Measurements from ENCODE around the gene GPR146. TPM values are rescaled to one million over a fixed set of nuclear protein-coding genes. Genes with fewer than 3 reads are reported as not detected.

The GPR146 gene
- total and polyA plus RNA-seq, 2 of the 13 experiments (the other 11 are each of a cell fraction or from before 2014, with no cell fraction given) = 2.0 to 15.9 TPM

MicroRNA genes within 50 kb of the gene (microRNA counts, 767-probe panel; counts per million panel counts)
- microRNA hsa-miR-339-3p (not detected), microRNA hsa-miR-339-5p (not detected)

Small RNAs within 50 kb of the gene (microRNA-seq; reads per million reads assigned to microRNA genes)
- gene MIR339 = 986 reads per million, percentile 89 among the genes with 10 or more reads in this experiment

Small RNAs within 50 kb of the gene (small RNA-seq; reads per million reads assigned to genes)
- gene MIR339 (ENCODE audit: insufficient read depth in 2 of 3, insufficient read length in 3 of 3, low read depth in 2 of 3, low replicate concordance in 1 of 3) = 4.0 to 257 (median 36.4) reads per million in 3 experiments

Other genes starting within 250 kb of the GPR146 start
- 23.2 and 47.0 TPM in 2 replicates for gene SUN1, start 212.1 kb upstream of the GPR146 start, total RNA-seq (2016; rRNA removed; fragmentation: Illumina TruSeq; extraction: Trizol)
- 126 and 140 TPM in 2 replicates for gene SUN1, start 212.1 kb upstream of the GPR146 start, polyA plus RNA-seq (2011; rRNA removed)
- 28.2 and 31.6 TPM in 2 replicates for gene GET4, start 168.0 kb upstream of the GPR146 start, total RNA-seq (2016; rRNA removed; fragmentation: Illumina TruSeq; extraction: Trizol)
- gene GET4, start 168.0 kb upstream of the GPR146 start, polyA plus RNA-seq (2011; rRNA removed) = 35.2 and 44.4 TPM in 2 replicates
- 18.3 and 24.6 TPM in 2 replicates for gene ADAP1, start 89.9 kb upstream of the GPR146 start, total RNA-seq (2016; rRNA removed; fragmentation: Illumina TruSeq; extraction: Trizol)
- gene ADAP1, start 89.9 kb upstream of the GPR146 start, polyA plus RNA-seq (2011; rRNA removed) = 10.5 and 15.0 TPM in 2 replicates
- gene COX19, start 69.0 kb upstream of the GPR146 start, total RNA-seq (2016; rRNA removed; fragmentation: Illumina TruSeq; extraction: Trizol) = 6.5 and 11.5 TPM in 2 replicates
- gene COX19, start 69.0 kb upstream of the GPR146 start, polyA plus RNA-seq (2011; rRNA removed) = 21.0 and 21.7 TPM in 2 replicates
- gene CYP2W1, start 61.4 kb upstream of the GPR146 start, total RNA-seq (2016; rRNA removed; fragmentation: Illumina TruSeq; extraction: Trizol) = 11.7 and 31.7 TPM in 2 replicates
- 19.5 and 32.7 TPM in 2 replicates for gene CYP2W1, start 61.4 kb upstream of the GPR146 start, polyA plus RNA-seq (2011; rRNA removed)
- gene GPER1, start 43.6 kb downstream of the GPR146 start, total RNA-seq (2016; rRNA removed; fragmentation: Illumina TruSeq; extraction: Trizol) = 15.2 and 19.7 TPM in 2 replicates
- gene GPER1, start 43.6 kb downstream of the GPR146 start, polyA plus RNA-seq (2011; rRNA removed) = 12.7 and 16.4 TPM in 2 replicates
- 140 and 171 TPM in 2 replicates for gene ZFAND2A, start 115.7 kb downstream of the GPR146 start, total RNA-seq (2016; rRNA removed; fragmentation: Illumina TruSeq; extraction: Trizol)
- 153 and 155 TPM in 2 replicates for gene ZFAND2A, start 115.7 kb downstream of the GPR146 start, polyA plus RNA-seq (2011; rRNA removed)
- not detected in 2 replicates for gene UNCX, start 188.3 kb downstream of the GPR146 start, total RNA-seq (2016; rRNA removed; fragmentation: Illumina TruSeq; extraction: Trizol)
- gene UNCX, start 188.3 kb downstream of the GPR146 start, polyA plus RNA-seq (2011; rRNA removed) = not detected in 2 replicates

All from HepG2 (cell line).